Measurements from ENCODE around the gene TSPAN2.

DNA sequence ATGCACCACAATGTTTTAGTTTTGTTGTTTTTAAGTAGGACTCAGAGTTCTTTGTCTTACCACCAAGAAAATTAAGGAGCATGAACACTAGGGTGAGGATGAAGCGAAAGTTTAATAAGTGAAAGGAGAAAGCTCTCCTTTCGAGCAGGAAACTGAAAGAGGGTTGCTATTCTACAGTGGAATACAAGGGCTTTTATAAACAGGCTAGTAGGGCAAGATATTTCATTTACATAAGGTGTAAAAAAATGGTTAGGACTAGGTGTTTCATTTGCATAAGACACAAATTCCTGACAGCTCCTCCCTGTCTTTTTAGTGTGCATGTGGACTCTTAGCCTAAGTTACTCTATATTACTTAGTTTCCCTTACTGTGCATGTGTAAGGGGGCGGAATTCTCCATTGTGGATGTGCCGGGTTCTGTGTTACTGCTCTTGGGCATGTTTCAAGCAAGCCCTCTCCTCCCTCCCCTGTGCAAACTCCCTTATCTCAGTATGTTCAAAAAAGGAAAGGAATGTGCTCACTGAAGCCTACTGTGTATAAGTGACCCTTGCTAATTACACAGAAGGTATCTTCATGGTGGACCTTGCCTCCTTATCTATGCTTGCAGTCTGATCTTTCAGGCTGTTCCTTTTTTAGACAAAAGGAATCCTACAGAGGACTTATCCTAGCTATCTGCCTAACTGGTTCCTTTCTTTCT is 52.3 kb downstream of the TSPAN2 start:
- TF ChIP-seq CREB5 (CRISPR knock-in tag; IDR thresholded peaks at IDR 0.05; ENCODE audit: low read depth) (no peak), ESRRG (CRISPR knock-in tag; IDR thresholded peaks at IDR 0.05) (no peak), ZC3H10 (CRISPR knock-in tag; IDR thresholded peaks at IDR 0.05) (no peak), ZNF70 (CRISPR knock-in tag; IDR thresholded peaks at IDR 0.05) (no peak), TCF4 (CRISPR knock-in tag; IDR thresholded peaks at IDR 0.05; ENCODE audit: borderline replicate concordance) (no peak), TSHZ2 (CRISPR knock-in tag; IDR thresholded peaks at IDR 0.05) (no peak), BACH2 (CRISPR knock-in tag; IDR thresholded peaks at IDR 0.05; ENCODE audit: borderline replicate concordance) (no peak), PPARA (CRISPR knock-in tag; IDR thresholded peaks at IDR 0.05; ENCODE audit: borderline replicate concordance) (no peak)
- TF ChIP-seq, protein P1, sequence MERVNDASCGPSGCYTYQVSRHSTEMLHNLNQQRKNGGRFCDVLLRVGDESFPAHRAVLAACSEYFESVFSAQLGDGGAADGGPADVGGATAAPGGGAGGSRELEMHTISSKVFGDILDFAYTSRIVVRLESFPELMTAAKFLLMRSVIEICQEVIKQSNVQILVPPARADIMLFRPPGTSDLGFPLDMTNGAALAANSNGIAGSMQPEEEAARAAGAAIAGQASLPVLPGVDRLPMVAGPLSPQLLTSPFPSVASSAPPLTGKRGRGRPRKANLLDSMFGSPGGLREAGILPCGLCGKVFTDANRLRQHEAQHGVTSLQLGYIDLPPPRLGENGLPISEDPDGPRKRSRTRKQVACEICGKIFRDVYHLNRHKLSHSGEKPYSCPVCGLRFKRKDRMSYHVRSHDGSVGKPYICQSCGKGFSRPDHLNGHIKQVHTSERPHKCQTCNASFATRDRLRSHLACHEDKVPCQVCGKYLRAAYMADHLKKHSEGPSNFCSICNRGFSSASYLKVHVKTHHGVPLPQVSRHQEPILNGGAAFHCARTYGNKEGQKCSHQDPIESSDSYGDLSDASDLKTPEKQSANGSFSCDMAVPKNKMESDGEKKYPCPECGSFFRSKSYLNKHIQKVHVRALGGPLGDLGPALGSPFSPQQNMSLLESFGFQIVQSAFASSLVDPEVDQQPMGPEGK (CRISPR knock-in tag; IDR thresholded peaks at IDR 0.05; ENCODE audit: borderline replicate concordance), result no peak
- TF ChIP-seq, protein P2, sequence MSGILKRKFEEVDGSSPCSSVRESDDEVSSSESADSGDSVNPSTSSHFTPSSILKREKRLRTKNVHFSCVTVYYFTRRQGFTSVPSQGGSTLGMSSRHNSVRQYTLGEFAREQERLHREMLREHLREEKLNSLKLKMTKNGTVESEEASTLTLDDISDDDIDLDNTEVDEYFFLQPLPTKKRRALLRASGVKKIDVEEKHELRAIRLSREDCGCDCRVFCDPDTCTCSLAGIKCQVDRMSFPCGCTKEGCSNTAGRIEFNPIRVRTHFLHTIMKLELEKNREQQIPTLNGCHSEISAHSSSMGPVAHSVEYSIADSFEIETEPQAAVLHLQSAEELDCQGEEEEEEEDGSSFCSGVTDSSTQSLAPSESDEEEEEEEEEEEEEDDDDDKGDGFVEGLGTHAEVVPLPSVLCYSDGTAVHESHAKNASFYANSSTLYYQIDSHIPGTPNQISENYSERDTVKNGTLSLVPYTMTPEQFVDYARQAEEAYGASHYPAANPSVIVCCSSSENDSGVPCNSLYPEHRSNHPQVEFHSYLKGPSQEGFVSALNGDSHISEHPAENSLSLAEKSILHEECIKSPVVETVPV (CRISPR knock-in tag; IDR thresholded peaks at IDR 0.05), result no peak
